HEK293 (cell line): ENCODE data around the gene UGT2A3.

Experiments
- CTCF ChIA-PET: fragments of 350-600 bp; formaldehyde crosslinking; extraction: SDS; loops from one replicate; lab custom pipeline; 2021; ENCODE audit warnings: antibody characterized with exemption; lab: Yijun Ruan, JAX
- POLR2A ChIA-PET: fragments of 300-600 bp; formaldehyde crosslinking; extraction: SDS; loops from one replicate; lab custom pipeline; 2020; ENCODE audit warnings: antibody characterized with exemption, inconsistent platforms; lab: Yijun Ruan, JAX
- H3K27ac ChIP-seq: fragments of 200-500 bp; sonication (Bioruptor generic); 2 replicates; pipeline ENCODE4 v1.5.1; 2014; ENCODE audit warnings: low read depth, low read length, control low read depth, inconsistent platforms; ENCODE audit errors: extremely low read depth
- H3K36me3 ChIP-seq, 2 experiments: fragments of 200-500 bp in 1 of 2; sonication (Bioruptor generic) in 1 of 2; 1 replicate in 1 of 2; 2 replicates in 1 of 2; pipeline ENCODE4 v1.5.1; 2014 to 2017; ENCODE audit warnings: inconsistent platforms in 2 of 2, low read length in 2 of 2; ENCODE audit not compliant: control insufficient read depth in 2 of 2, insufficient read depth in 1 of 2
- H3K4me1 ChIP-seq: fragments of 200-500 bp; sonication (Bioruptor generic); 2 replicates; pipeline ENCODE4 v1.5.1; 2014; ENCODE audit warnings: mild to moderate bottlenecking, low read length, inconsistent platforms; ENCODE audit not compliant: control insufficient read depth, insufficient read depth
- H3K4me3 ChIP-seq: 2 replicates; pipeline ENCODE4 v1.5.1; 2011; ENCODE audit warnings: low read depth, mild to moderate bottlenecking, control low read depth, low read length, moderate library complexity
- H3K9me3 ChIP-seq: fragments of 200-500 bp; sonication (Bioruptor generic); 2 replicates; pipeline ENCODE4 v1.5.1; 2014; ENCODE audit warnings: low read depth, low read length, inconsistent platforms; ENCODE audit not compliant: control insufficient read depth, insufficient read depth
- EGR2 ChIP-seq: fragments of 450-650 bp; formaldehyde crosslinking; IDR thresholded peaks from 2 replicates; pipeline ENCODE4 v1.5.1; 2016; ENCODE audit warnings: low read depth, missing biosample characterization, missing genetic modification characterization
- HOXA7 ChIP-seq: sonication (generic); formaldehyde crosslinking; IDR thresholded peaks from 2 replicates; pipeline ENCODE4 v1.8.1; 2022; ENCODE audit warnings: missing genetic modification reagents, borderline replicate concordance
- HOXC10 ChIP-seq: sonication (generic); formaldehyde crosslinking; IDR thresholded peaks from 2 replicates; pipeline ENCODE4 v1.8.1; 2023; ENCODE audit warnings: mild to moderate bottlenecking, missing genetic modification reagents
- KLF7 ChIP-seq: fragments of 450-650 bp; formaldehyde crosslinking; IDR thresholded peaks from 2 replicates; pipeline ENCODE4 v1.5.1; 2016; ENCODE audit warnings: missing biosample characterization, missing genetic modification characterization, borderline replicate concordance
- MEIS1 ChIP-seq: sonication (generic); formaldehyde crosslinking; IDR thresholded peaks from 2 replicates; pipeline ENCODE4 v1.8.1; 2022; ENCODE audit warnings: missing genetic modification reagents, mild to moderate bottlenecking, borderline replicate concordance
- RBAK ChIP-seq: fragments of 450-650 bp; formaldehyde crosslinking; IDR thresholded peaks from 2 replicates; pipeline ENCODE4 v1.5.1; 2016; ENCODE audit warnings: missing biosample characterization, missing genetic modification characterization
- SP3 ChIP-seq: fragments of 450-650 bp; formaldehyde crosslinking; IDR thresholded peaks from 2 replicates; pipeline ENCODE4 v1.5.1; 2016; ENCODE audit warnings: missing biosample characterization, missing genetic modification characterization
- ZBTB6 ChIP-seq: fragments of 450-650 bp; formaldehyde crosslinking; IDR thresholded peaks from 2 replicates; pipeline ENCODE4 v1.5.1; 2017; ENCODE audit warnings: missing biosample characterization, missing genetic modification characterization
- ZNF157 ChIP-seq: fragments of 450-650 bp; formaldehyde crosslinking; IDR thresholded peaks from 2 replicates; pipeline ENCODE4 v1.5.1; 2016; ENCODE audit warnings: missing biosample characterization, missing genetic modification characterization
- ZNF2 ChIP-seq: fragments of 450-650 bp; formaldehyde crosslinking; IDR thresholded peaks from 2 replicates; pipeline ENCODE4 v1.5.1; 2016; ENCODE audit warnings: missing biosample characterization, missing genetic modification characterization
- ZNF221 ChIP-seq: fragments of 450-650 bp; formaldehyde crosslinking; IDR thresholded peaks from 2 replicates; pipeline ENCODE4 v1.5.1; 2017; ENCODE audit warnings: missing biosample characterization, missing genetic modification characterization, borderline replicate concordance
- ZNF350 ChIP-seq: fragments of 450-650 bp; formaldehyde crosslinking; IDR thresholded peaks from 2 replicates; pipeline ENCODE4 v1.5.0; 2017; ENCODE audit warnings: missing biosample characterization, mild to moderate bottlenecking, missing genetic modification characterization
- ZNF391 ChIP-seq: fragments of 450-650 bp; formaldehyde crosslinking; IDR thresholded peaks from 2 replicates; pipeline ENCODE4 v1.5.1; 2016; ENCODE audit warnings: low read depth, missing biosample characterization, missing genetic modification characterization, borderline replicate concordance
- ZNF433 ChIP-seq: fragments of 450-650 bp; formaldehyde crosslinking; IDR thresholded peaks from 2 replicates; pipeline ENCODE4 v1.5.1; 2016; ENCODE audit warnings: missing biosample characterization, missing genetic modification characterization, low read depth
- ZNF529 ChIP-seq: fragments of 450-650 bp; formaldehyde crosslinking; IDR thresholded peaks from 2 replicates; pipeline ENCODE4 v1.5.1; 2017; ENCODE audit warnings: missing genetic modification characterization, missing biosample characterization; ENCODE audit not compliant: insufficient replicate concordance
- ZNF571 ChIP-seq: fragments of 450-650 bp; formaldehyde crosslinking; IDR thresholded peaks from 2 replicates; pipeline ENCODE4 v1.5.0; 2017; ENCODE audit warnings: missing biosample characterization, missing genetic modification characterization
- ZNF626 ChIP-seq: fragments of 450-650 bp; sonication (Bioruptor Pico); formaldehyde crosslinking; IDR thresholded peaks from 2 replicates; pipeline ENCODE4 v1.5.1; 2018; ENCODE audit warnings: missing biosample characterization, missing genetic modification characterization, inconsistent platforms
- ZNF639 ChIP-seq: fragments of 450-650 bp; formaldehyde crosslinking; IDR thresholded peaks from 2 replicates; pipeline ENCODE4 v1.5.1; 2016; ENCODE audit warnings: missing biosample characterization, missing genetic modification characterization
- ZNF654 ChIP-seq: fragments of 450-650 bp; formaldehyde crosslinking; IDR thresholded peaks from 2 replicates; pipeline ENCODE4 v1.5.1; 2016; ENCODE audit warnings: low read depth, missing biosample characterization, missing genetic modification characterization
- ZNF658 ChIP-seq: fragments of 450-650 bp; formaldehyde crosslinking; IDR thresholded peaks from 2 replicates; pipeline ENCODE4; 2016; ENCODE audit warnings: missing biosample characterization, missing genetic modification characterization
- ZNF692 ChIP-seq: fragments of 450-650 bp; formaldehyde crosslinking; IDR thresholded peaks from 2 replicates; pipeline ENCODE4 v1.5.1; 2016; ENCODE audit warnings: missing biosample characterization, missing genetic modification characterization
- ZNF777 ChIP-seq: fragments of 450-650 bp; formaldehyde crosslinking; IDR thresholded peaks from 2 replicates; pipeline ENCODE4 v1.5.1; 2017; ENCODE audit warnings: missing biosample characterization, missing genetic modification characterization, borderline replicate concordance
- ZSCAN5A ChIP-seq: fragments of 450-650 bp; formaldehyde crosslinking; IDR thresholded peaks from 2 replicates; pipeline ENCODE4 v1.5.1; 2016; ENCODE audit warnings: missing biosample characterization, missing genetic modification characterization
- ZXDB ChIP-seq: fragments of 450-650 bp; formaldehyde crosslinking; IDR thresholded peaks from 2 replicates; pipeline ENCODE4 v1.5.1; 2016; ENCODE audit warnings: missing biosample characterization, missing genetic modification characterization

UGT2A3 gene

GRCh38 chr4:68895561-68896198 is 55.9 kb downstream of the UGT2A3 start:
- TF ChIP-seq ZXDB (tag by site-specific recombination) = no peak
- TF ChIP-seq MEIS1 (CRISPR knock-in tag) = no peak
- no peak for TF ChIP-seq ZNF692 (tag by site-specific recombination)
- no peak for TF ChIP-seq SP3
- no peak for TF ChIP-seq ZNF639 (tag by site-specific recombination)
- no peak for TF ChIP-seq HOXA7 (CRISPR knock-in tag)
- no peak for TF ChIP-seq ZNF654 (tag by site-specific recombination)
- no peaks in the 10 kb centered on the region for H3K9me3 ChIP-seq
- no peaks in the 10 kb centered on the region for H3K36me3 ChIP-seq
- no peak overlapping the region for H3K27ac ChIP-seq
- ChIA-PET CTCF (no interaction called here), POLR2A (no interaction called here)
- H3K4me3 ChIP-seq = no peak overlapping the region
- H3K4me1 ChIP-seq = no peaks in the 10 kb centered on the region

GRCh38 chr4:68892861-68893260 is 58.7 kb downstream of the UGT2A3 start:
- TF ChIP-seq ZNF571 (tag by site-specific recombination) = no peak
- TF ChIP-seq ZNF350 (tag by site-specific recombination) = no peak
- TF ChIP-seq ZSCAN5A (tag by site-specific recombination) = no peak
- no peak for TF ChIP-seq ZNF777 (tag by site-specific recombination)
- TF ChIP-seq HOXC10 = no peak
- TF ChIP-seq RBAK = no peak
- TF ChIP-seq EGR2 (tag by site-specific recombination) = no peak
- TF ChIP-seq ZBTB6 (tag by site-specific recombination) = no peak
- no peak for TF ChIP-seq ZNF157 (tag by site-specific recombination)
- no peak for TF ChIP-seq ZNF221
- no peak for TF ChIP-seq ZNF529 (tag by site-specific recombination)
- TF ChIP-seq ZNF654 (tag by site-specific recombination) = no peak
- no peak for TF ChIP-seq KLF7 (tag by site-specific recombination)
- no peak for TF ChIP-seq ZNF2 (tag by site-specific recombination)
- TF ChIP-seq ZNF433 (tag by site-specific recombination) = no peak
- TF ChIP-seq ZNF658 = no peak
- no peak for TF ChIP-seq ZNF391 (tag by site-specific recombination)
- TF ChIP-seq ZNF626 (tag by site-specific recombination) = no peak
- H3K4me1 ChIP-seq = no peaks in the 10 kb centered on the region
- no peaks in the 10 kb centered on the region for H3K9me3 ChIP-seq
- H3K36me3 ChIP-seq = no peaks in the 10 kb centered on the region
- no peak overlapping the region for H3K4me3 ChIP-seq
- ChIA-PET CTCF (no interaction called here), POLR2A (no interaction called here)
- no peak overlapping the region for H3K27ac ChIP-seq
